ENCODE results near the gene SLC17A1.

DNA sequence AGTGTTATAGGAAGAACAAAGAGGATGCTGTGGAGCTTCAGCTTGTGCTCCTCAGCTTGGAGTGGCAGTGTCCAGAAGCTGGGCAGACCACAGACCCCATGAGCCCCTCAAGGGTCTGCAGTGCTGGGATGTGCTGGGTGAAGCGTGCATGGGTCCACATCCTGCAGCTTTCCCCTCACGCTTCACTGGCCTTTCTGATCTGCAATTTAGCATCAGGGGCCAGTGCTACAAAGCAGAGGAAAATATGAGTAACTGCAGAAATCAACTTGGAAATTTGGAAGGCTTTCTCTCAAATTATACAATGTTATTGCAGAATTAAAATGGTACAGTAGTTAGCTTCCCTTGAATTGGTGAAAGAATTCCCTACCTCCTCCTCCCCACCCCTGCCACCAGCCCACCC is 67.2 kb downstream of the SLC17A1 start:
- TF ChIP-seq, protein P1, sequence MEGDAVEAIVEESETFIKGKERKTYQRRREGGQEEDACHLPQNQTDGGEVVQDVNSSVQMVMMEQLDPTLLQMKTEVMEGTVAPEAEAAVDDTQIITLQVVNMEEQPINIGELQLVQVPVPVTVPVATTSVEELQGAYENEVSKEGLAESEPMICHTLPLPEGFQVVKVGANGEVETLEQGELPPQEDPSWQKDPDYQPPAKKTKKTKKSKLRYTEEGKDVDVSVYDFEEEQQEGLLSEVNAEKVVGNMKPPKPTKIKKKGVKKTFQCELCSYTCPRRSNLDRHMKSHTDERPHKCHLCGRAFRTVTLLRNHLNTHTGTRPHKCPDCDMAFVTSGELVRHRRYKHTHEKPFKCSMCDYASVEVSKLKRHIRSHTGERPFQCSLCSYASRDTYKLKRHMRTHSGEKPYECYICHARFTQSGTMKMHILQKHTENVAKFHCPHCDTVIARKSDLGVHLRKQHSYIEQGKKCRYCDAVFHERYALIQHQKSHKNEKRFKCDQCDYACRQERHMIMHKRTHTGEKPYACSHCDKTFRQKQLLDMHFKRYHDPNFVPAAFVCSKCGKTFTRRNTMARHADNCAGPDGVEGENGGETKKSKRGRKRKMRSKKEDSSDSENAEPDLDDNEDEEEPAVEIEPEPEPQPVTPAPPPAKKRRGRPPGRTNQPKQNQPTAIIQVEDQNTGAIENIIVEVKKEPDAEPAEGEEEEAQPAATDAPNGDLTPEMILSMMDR (IDR thresholded peaks at IDR 0.05; ENCODE audit: extremely low read depth in 1 of 2, insufficient read depth in 1 of 2, low read depth in 1 of 2, low read length in 2 of 2), result no peak
- TF ChIP-seq POLR2A (IDR thresholded peaks at IDR 0.05; ENCODE audit: low read depth, low read length), result no peak
- TF ChIP-seq MYC (IDR thresholded peaks at IDR 0.05; ENCODE audit: low read depth, low read length), result no peak
- no peak for TF ChIP-seq EZH2 (IDR thresholded peaks at IDR 0.05; ENCODE audit: borderline replicate concordance, low read depth, low read length, severe bottlenecking)
- TF ChIP-seq, protein P2, sequence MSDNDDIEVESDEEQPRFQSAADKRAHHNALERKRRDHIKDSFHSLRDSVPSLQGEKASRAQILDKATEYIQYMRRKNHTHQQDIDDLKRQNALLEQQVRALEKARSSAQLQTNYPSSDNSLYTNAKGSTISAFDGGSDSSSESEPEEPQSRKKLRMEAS (IDR thresholded peaks at IDR 0.05; ENCODE audit: insufficient read depth, insufficient read length), result no peak
- TF ChIP-seq POLR2AphosphoS5 (IDR thresholded peaks at IDR 0.05; ENCODE audit: insufficient read depth, low read depth, low read length), result no peak

Measured in endothelial cell of umbilical vein (primary cell).